CD4-positive, alpha-beta T cell treated with Interleukin-4 for 4 hours (primary cell): ENCODE data around the gene ERFL.

Experiments
- DNase-seq: peaks from one replicate; pipeline ENCODE4 v3.0.0-alpha.2; 2020

The ERFL gene

GRCh38 chr19:41928221-41928683 lies at the start of gene ERFL:
ERFL (minus strand) TSS chr19:41928449; CDS start chr19:41912919, 15,530 bp downstream.
- no peak for DNase-seq

- no peak for DNase-seq
Measured at GRCh38 chr19:41977916-41978315, 49.7 kb upstream of the ERFL start.

GRCh38 chr19:41974652-41975051 lies 46.4 kb upstream of the ERFL start:
- no peak for DNase-seq

DNA sequence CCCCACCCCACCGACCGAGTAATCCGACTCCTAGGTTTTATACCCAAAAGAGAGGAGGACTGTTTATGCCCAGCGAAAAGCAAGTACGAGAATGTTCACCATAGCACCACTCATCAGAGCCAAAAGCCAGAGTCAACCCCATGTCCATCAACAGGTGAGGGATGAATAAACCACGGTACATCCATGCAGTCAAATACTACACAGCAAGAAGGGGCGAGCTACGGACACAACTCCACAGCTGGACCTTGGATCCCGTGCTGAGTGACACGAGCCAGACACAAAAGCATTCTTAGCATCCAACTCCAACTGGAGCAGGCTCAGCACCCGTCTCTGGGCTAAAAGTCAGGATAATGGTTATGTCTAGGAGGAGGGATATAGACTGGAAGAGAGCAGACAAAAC lies 43.1 kb upstream of the ERFL start:
- DNase-seq: no peak

DNA sequence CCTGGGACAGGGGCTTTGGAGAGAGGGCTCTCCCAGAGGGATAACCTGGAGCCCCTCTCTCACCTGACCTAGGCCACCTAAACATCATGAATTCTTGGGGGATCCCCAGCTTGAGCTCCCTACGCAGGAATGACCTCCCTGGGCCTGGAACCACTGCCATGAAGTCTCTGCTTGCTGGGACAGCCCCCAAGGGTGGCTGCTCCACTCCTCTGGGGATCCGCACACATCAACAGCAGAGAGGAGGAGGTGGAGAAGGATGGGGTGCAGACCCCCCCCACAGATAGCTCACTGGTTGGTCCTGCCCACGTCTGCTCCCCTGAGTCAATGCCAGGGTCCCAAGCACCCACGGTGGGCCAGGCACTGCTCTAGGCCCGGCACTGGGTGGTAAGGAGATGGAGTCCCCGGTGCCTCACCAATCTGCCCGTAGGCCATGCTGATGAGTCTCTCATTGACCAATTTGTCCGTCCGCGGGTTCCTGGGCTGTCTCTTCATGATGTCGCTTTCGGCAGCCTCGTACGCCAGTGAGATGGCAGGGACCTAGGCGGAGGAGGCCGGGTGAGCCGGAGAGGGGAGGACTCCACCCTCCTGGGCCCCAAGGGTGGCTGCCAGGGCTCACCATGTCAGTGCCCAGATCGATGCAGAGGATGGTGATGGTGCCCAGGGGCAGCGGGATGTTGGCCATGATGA lies 41.7 kb upstream of the ERFL start:
- DNase-seq: no peak

- no peak for DNase-seq
Measured at GRCh38 chr19:41968751-41969595, 40.7 kb upstream of the ERFL start.

- no peak for DNase-seq
Measured at GRCh38 chr19:41967054-41967783, 39.0 kb upstream of the ERFL start.

DNA sequence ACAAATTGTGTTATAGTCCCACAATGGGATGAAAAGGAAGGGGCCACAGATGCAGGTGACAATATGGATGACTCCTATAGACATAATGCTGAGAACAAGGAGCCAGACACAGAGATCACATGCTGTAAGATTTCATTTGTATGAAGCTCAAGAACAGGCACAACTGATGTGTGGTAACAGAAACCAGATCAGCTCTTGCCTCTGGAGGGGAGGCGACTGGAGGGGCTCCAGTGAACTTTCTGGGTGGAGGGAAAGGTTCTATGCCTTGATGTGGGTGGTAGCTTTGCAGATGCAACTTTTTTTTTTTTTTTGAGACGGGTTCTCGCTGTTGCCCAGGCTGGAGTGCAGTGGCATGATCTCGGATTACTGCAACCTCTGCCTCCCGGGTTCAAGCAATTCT lies 36.9 kb upstream of the ERFL start:
- DNase-seq: no peak

DNA sequence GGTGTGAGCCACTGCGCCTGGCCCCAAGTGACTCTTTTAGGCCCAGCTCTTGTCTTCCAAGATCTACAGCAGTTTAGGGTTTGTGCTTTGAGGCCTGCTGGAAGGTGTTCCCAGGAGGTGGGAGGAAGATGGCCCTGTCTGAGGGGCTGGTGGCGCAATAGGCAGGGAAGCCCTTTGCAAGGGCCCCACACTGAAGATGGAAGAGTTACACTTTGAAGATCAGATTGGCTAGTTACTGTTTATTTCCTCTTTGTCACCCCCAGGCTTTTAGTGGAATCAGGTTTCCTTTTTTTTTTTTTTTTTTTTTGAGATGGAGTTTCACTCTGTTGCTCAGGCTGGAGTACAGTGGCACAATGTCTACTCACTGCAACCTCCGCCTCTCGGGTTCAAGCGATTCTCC lies 32.7 kb upstream of the ERFL start:
- no peak for DNase-seq

GRCh38 chr19:41959056-41960053 lies 31.1 kb upstream of the ERFL start, which contains the start of gene RABAC1:
RABAC1 (minus strand) TSS chr19:41959321; CDS start chr19:41959292, 29 bp downstream.
- DNase-seq: peak; percentile 89

- DNase-seq: peak; percentile 72
Measured at GRCh38 chr19:41958367-41959055, 30.3 kb upstream of the ERFL start.

GRCh38 chr19:41957838-41958366 lies 29.7 kb upstream of the ERFL start:
- DNase-seq: peak; percentile 40

DNA sequence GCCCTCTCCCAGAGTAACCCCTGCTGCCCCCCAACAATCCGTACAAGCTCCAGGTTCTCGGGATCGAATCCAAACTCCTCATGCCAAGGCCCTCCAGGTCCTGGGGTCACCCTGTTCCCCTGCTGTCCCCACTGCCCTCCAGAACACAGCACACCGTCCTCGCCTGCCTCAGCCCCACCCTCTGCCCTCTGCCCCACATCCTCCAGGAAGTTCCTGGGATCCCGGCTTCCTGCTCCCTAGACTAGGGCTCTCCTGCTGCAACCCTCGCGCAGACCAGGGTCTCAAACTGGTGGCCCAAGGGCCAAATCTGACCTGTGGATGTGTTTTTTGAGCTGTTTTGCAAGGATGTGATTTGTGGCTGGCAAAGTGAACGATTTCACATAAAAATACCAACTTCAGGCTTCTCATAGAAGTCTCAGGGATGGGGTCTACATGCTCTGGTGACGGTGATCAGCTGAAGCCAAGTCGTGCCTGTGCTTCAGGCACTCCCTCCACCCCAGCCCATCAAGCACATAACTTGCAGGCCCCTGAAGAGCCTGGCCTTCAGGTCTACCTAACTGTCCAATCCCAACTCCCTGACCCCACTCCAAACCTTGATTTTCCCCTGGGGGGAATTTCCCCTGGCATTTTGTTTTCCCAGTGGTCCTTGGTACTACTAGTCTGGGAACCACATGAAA lies 29.1 kb upstream of the ERFL start:
- no peak for DNase-seq

- no peak for DNase-seq
Measured at GRCh38 chr19:41956621-41957020, 28.4 kb upstream of the ERFL start.

DNA sequence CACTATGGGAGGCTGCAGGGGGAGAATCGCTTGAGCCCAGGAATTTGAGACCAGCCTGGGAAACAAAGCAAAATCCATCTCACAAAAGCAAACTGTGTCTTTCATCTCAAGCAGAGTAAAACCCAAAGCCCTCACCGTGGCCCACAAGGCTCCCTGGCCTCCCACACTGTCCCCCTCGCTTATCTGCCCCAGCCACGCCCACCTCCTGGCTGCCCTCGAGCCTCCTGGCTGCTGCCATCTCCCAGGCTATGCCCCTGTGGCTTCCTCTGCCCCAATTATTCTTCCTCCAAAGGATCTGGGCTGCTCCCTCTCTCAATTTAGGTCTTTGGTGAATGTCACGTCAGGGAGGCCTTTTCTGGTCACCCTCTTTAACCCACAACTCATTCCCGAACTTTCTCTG lies 27.3 kb upstream of the ERFL start:
- no peak for DNase-seq

DNA sequence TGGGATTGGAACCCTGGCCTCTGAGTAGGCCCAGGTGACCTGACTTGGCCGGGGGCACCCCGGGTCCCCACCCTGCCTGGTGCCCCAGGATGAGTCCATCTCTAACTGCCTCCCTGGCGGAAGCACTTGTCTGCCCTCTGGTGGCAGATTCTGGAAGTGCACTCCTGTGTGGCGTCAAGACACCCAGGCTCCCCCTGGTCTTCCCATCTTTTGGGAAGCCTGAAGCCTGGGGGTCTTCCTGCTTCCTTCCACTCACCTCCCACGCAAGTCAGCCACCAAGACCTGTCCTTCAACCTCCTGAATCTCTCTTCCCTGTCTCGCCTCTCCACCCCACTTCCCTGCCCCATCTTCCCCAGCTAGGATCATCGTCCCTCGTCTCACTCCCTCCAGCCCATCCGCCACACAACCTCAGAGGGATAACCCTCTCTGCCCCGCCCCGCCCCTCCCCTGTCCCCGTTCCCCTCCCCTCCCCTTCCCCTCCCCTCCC lies 23.5 kb upstream of the ERFL start:
- DNase-seq: peak; percentile 81

DNA sequence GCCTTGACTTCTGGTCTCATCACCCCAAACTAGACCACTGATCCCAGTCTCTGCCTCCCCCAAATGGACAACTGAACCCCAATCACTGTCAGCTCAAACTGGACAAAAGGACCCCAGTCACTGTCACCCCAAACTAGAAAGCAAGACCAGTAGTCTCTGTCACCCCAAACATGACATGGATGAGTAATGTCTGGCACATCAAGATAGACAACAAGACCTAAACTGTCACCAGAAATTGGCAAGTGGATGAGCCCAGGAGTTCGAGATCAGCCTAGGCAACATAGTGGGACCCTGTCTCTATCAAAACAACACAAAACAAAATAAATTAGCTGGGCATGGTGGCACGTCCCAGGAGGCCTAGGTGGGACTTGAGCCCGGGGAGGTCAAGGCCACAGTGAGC lies 18.8 kb upstream of the ERFL start:
- DNase-seq: peak; percentile 44

- DNase-seq: peak; percentile 96
Measured at GRCh38 chr19:41945135-41945766, 17.0 kb upstream of the ERFL start.

DNA sequence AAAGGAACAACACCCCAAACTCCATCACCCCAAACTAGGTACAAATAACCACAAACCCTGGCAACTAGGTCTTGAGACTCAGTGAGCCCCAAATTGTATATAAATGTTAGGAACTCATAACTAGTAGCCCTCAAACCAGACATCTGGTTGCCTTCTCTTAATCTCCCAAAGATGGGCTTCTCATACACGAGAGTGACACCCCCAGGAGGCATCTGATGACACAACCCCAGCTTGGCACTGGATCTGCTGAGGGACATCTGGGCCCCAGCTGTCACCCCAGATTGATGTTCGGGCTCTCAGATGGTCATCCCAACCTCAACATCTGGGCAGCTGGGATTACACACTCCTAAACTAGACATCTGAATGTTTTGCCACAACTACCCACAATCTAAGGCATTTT lies 16.1 kb upstream of the ERFL start:
- DNase-seq: peak; percentile 27
